HEK293T (cell line): ENCODE results near the gene SSTR5.
"Not testable (repeated sequence)": the region's sequence is repeated elsewhere in the genome, so short reads cannot be mapped to it uniquely, and the experiment has no call there.

Source experiments
- CTCF ChIA-PET: fragments of 350-600 bp; formaldehyde crosslinking; extraction: SDS; loops from one replicate; lab custom pipeline; 2021; ENCODE audit warnings: antibody characterized with exemption, inconsistent platforms; lab: Yijun Ruan, JAX
- POLR2A ChIA-PET: fragments of 350-600 bp; formaldehyde crosslinking; extraction: SDS; loops from one replicate; lab custom pipeline; 2020; ENCODE audit warnings: antibody characterized with exemption, inconsistent platforms; lab: Yijun Ruan, JAX
- DNase-seq: peaks from one replicate; pipeline ENCODE4 v3.0.0; 2012; ENCODE audit warnings: mixed read lengths; ENCODE audit errors: extremely low spot score
- ARNT ChIP-seq: fragments of 450-650 bp; IDR thresholded peaks from 2 replicates; pipeline ENCODE4 v1.6.1; 2017; ENCODE audit warnings: mild to moderate bottlenecking
- BHLHE40 ChIP-seq: fragments of 450-650 bp; IDR thresholded peaks from 2 replicates; pipeline ENCODE4 v1.6.1; 2016; ENCODE audit warnings: mild to moderate bottlenecking, moderate library complexity, borderline replicate concordance
- CTBP1 ChIP-seq: fragments of 450-650 bp; IDR thresholded peaks from 2 replicates; pipeline ENCODE4 v1.6.1; 2016; ENCODE audit warnings: borderline replicate concordance
- ELF4 ChIP-seq: fragments of 450-650 bp; IDR thresholded peaks from 2 replicates; pipeline ENCODE4 v1.6.1; 2017; ENCODE audit warnings: antibody characterized with exemption
- FOXA1 ChIP-seq: fragments of 450-650 bp; IDR thresholded peaks from 2 replicates; pipeline ENCODE4 v1.6.1; 2016; ENCODE audit warnings: mild to moderate bottlenecking
- FOXK2 ChIP-seq: fragments of 450-650 bp; IDR thresholded peaks from 2 replicates; pipeline ENCODE4 v1.6.1; 2016; ENCODE audit warnings: mild to moderate bottlenecking
- FOXM1 ChIP-seq: fragments of 450-650 bp; IDR thresholded peaks from 2 replicates; pipeline ENCODE4 v1.6.1; 2017; ENCODE audit warnings: mild to moderate bottlenecking, borderline replicate concordance
- HDGF ChIP-seq: fragments of 450-650 bp; IDR thresholded peaks from 2 replicates; pipeline ENCODE4 v1.6.1; 2017; ENCODE audit warnings: antibody characterized with exemption, borderline replicate concordance
- L3MBTL2 ChIP-seq: fragments of 450-650 bp; conservative IDR thresholded peaks from 2 replicates; pipeline ENCODE4 v1.6.1; 2016; ENCODE audit warnings: mild to moderate bottlenecking
- LEF1 ChIP-seq: fragments of 450-650 bp; IDR thresholded peaks from 2 replicates; pipeline ENCODE4 v1.6.1; 2017; ENCODE audit warnings: mild to moderate bottlenecking, borderline replicate concordance
- NFRKB ChIP-seq: fragments of 450-650 bp; IDR thresholded peaks from 2 replicates; pipeline ENCODE4 v1.6.1; 2016; ENCODE audit warnings: mild to moderate bottlenecking, moderate library complexity
- SP1 ChIP-seq: fragments of 450-650 bp; IDR thresholded peaks from 2 replicates; pipeline ENCODE4 v1.6.1; 2017
- SUZ12 ChIP-seq: fragments of 450-650 bp; IDR thresholded peaks from 2 replicates; pipeline ENCODE4 v1.6.1; 2016; ENCODE audit warnings: mild to moderate bottlenecking
- TARDBP ChIP-seq: fragments of 450-650 bp; IDR thresholded peaks from 2 replicates; pipeline ENCODE4 v1.6.1; 2016
- ZNF384 ChIP-seq: fragments of 450-650 bp; IDR thresholded peaks from 2 replicates; pipeline ENCODE4 v1.6.1; 2016
- TF ChIP-seq, protein P1 (sequence below): fragments of 450-650 bp; IDR thresholded peaks from 2 replicates; pipeline ENCODE4 v1.6.1; 2016

SSTR5 gene

DNA sequence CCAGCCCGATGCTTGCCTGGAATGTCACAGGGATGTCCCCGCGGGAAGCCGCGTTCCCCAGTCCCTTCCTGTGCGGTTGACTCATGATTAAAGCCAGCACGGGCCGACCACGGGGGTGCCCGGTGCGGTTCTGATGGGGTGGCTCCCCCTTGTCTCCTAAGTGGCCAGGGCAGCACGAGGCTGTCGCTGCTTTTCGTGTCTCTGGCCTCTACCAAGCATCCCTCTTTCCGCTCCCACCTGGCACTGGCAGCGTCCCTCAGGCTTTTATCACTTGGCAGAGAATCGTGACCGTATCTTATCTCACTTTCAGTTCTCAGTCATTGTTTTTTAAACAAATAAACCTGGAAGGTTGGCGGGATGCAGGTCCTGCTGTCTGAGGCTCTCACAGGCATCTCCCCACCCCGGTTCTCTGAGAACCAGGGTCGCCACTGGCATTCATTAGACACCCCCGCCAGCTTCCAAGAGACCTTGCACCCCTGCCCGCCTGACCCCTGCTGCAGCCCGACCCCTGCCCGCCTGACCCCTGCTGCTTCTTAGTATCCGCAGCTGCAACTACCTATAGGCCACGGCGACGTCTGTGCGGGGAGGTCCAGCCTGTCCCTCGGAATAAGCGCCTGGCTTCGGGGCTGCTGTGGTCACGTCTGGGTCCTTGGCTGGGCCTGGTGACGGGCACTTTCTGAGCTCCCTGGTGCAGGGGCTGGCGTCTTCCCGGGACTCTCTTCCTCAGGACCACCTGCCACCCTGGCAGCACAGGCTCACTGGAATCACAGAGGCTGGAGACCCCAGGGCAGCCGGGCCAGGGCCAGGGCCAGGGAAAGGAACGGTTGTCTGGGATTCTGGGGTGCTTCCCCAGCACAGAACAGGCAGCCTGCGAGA is 16.0 kb downstream of the SSTR5 start:
- CTCF ChIA-PET, result no interaction called here
- TF ChIP-seq LEF1, result no peak
- TF ChIP-seq HDGF, result no peak
- no peak for TF ChIP-seq BHLHE40
- TF ChIP-seq TARDBP, result no peak
- TF ChIP-seq ARNT, result no peak
- TF ChIP-seq CTBP1, result no peak
- no peak for TF ChIP-seq SP1
- TF ChIP-seq SUZ12, result no peak
- TF ChIP-seq ELF4, result no peak
- no peak for TF ChIP-seq FOXM1
- TF ChIP-seq L3MBTL2, result no peak
- POLR2A ChIA-PET, result no interaction called here
- DNase-seq, result no peak

DNA sequence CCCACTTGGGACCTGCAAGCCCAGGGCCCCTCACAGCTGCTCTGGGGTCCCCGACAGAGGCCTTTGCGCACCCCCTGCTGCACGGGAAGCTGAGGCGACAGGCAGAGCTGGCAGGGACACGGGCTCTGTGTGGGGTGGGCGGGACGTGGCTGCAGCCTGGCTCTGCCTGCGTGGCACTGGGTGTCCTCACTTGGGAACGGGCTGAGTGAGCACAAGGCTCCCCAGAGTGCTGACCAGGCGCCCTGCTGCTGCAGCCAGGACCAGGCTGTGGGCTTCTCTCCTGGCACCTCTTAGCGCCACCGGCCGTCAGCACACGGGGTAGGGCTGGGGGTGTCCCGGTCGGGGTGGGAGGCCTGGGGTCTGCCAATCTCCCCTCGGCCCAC is 16.9 kb downstream of the SSTR5 start:
- ChIA-PET POLR2A (no interaction called here), CTCF (no interaction called here)
- TF ChIP-seq L3MBTL2, result no peak
- no peak for TF ChIP-seq ZNF384
- TF ChIP-seq BHLHE40, result no peak
- no peak for TF ChIP-seq CTBP1
- TF ChIP-seq FOXK2, result no peak
- TF ChIP-seq TARDBP, result no peak
- no peak for TF ChIP-seq ELF4
- TF ChIP-seq NFRKB, result no peak
- DNase-seq, result no peak

DNA sequence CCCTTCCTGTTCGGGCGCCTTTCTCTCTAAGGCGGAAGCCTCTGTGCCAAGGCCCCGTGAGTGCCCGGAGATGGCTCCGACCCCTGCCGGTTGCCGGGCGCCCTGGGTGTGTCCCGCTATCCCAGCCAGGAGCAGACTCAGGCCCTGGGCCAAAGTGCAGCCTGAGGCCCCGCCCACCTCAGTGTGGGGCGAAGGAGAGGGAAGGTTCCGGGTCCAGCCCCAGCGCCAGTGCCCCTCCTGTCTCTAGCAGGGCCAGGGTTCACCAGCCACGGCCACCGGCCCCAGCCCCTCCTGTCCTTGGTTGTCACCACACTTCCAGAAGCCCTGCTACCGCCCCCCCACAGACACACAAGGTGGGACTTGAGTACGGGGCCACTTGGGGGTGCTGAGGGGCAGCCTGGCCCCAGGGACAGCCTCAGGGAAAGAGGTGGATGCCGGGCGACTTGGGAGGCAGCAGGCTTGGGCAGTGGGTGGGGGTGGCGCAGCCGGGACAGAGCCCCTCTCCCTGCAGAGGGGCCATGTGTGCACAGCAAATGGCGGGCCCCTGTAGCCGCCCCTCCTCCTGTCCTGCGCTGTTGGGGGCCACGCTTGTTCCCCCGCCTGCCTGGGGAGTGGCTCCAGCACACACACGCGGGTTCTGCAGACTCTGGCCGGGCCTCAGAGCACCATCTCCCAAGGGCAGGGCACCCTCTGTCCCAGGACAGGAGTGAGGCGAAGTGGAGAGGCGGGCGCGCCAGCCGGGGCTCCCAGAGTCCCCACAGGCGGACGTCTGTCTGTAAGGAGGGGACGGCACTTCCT is 17.5 kb downstream of the SSTR5 start:
- ChIA-PET CTCF (no interaction called here), POLR2A (no interaction called here)

DNA sequence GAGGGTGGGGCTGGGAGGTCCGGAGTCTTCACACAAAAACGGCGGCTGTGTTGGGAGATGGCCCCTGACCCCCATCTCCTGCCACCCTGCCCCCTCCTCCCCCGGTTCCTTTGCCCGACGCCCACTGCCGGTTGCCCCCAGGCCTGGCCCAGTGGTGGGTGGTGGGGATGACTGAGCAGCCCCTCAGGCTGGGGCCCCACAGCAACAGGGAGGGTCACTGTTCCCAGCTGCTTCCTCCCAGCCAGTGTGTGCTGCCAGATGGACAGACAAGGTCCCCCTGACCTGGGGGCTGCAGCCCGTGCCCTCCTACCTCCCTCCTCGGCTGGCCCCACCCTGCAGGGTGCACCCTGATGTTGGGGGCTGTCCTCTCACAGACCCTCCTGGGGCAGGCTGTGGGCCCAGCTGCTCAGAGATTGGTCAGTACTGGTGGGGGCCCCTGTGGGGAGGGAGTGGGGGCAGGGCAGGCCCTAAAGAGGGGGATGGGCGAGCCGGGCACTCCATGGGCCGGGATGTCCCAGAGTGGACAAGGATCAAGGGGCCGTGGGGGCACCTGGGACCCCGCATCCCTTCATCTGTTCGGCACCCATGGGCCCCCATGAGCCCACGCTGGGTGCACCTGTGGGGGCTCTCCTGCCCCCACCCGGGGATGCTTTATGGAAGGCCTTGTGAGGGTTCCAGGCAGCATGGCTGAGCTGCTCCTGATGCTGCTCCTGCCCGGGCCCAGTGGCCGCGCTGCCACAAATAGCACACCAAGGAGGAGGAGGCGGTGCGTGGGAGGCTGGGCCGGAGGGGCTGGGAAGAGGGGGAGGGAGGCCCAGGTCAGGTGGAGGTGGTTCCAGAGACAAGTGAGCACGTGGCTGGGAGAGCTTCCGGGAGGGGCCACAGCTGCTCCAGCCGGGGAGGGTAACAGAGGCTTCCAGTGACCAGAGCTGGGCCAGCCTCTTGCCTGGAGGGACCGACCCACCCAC is 18.4 kb downstream of the SSTR5 start:
- CTCF ChIA-PET, result no interaction called here
- DNase-seq, result no peak
- TF ChIP-seq BHLHE40 (no peak), ELF4 (no peak), NFRKB (no peak), SUZ12 (no peak), ARNT (no peak), SP1 (no peak), FOXA1 (no peak)
- POLR2A ChIA-PET, result no interaction called here

More for the DNA sequence above, 17.5 kb downstream of the SSTR5 start:
- DNase-seq, result no peak
- TF ChIP-seq ZNF384 (no peak), CTBP1 (no peak), SUZ12 (no peak), SP1 (no peak), FOXM1 (no peak), FOXA1 (no peak), LEF1 (no peak)

DNA sequence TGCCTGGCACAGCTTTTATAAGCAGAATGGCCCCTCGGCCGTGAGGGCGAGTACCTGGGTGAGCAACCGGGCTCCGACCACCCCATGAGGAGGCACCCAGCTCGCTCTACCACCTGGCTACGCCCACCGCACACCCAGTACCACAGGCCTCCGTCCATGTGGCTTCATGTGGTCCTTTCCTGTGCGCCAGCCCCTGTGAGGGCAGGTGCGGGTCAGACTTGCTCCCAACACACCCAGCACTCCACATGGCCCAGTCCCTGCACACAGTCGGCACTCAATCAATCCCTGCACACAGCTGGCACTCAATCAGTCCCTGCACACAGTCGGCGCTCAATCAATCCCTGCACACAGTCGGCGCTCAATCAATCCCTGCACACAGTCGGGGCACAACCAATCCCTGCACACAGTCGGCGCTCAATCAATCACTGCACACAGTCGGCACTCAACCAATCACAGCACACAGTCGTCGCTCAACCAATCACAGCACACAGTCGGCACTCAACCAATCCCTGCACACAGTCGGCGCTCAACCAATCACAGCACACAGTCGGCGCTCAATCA is 19.5 kb downstream of the SSTR5 start:
- DNase-seq, result no peak
- TF ChIP-seq SUZ12 (no peak), TARDBP (no peak), ARNT (no peak), HDGF (no peak), FOXM1 (no peak), FOXA1 (no peak), BHLHE40 (no peak)
- TF ChIP-seq, protein P1, sequence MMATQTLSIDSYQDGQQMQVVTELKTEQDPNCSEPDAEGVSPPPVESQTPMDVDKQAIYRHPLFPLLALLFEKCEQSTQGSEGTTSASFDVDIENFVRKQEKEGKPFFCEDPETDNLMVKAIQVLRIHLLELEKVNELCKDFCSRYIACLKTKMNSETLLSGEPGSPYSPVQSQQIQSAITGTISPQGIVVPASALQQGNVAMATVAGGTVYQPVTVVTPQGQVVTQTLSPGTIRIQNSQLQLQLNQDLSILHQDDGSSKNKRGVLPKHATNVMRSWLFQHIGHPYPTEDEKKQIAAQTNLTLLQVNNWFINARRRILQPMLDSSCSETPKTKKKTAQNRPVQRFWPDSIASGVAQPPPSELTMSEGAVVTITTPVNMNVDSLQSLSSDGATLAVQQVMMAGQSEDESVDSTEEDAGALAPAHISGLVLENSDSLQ, result no peak
- POLR2A ChIA-PET, result no interaction called here
- CTCF ChIA-PET, result no interaction called here

DNA sequence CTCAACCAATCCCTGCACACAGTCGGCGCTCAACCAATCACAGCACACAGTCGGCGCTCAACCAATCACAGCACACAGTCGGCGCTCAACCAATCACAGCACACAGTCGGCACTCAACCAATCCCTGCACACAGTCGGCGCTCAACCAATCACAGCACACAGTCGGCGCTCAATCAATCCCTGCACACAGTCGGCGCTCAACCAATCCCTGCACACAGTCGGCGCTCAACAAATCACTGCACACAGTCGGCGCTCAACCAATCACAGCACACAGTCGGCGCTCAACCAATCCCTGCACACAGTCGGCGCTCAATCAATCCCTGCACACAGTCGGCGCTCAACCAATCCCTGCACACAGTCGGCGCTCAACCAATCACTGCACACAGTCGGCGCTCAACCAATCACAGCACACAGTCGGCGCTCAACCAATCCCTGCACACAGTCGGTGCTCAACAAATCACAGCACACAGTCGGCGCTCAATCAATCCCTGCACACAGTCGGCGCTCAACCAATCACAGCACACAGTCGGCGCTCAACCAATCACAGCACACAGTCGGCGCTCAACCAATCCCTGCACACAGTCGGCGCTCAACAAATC is 20.2 kb downstream of the SSTR5 start:
- DNase-seq, CTCF ChIA-PET: not testable (repeated sequence)
- POLR2A ChIA-PET, result interaction anchor here (0.6 kb wide), 1 partner anchor 25 kb away, joined by 3 read pairs; no protein-coding TSS in a partner anchor
